Chondrocyte (in vitro differentiated cells): Measurements from ENCODE around the gene ACAP2. TPM values are rescaled to one million over a fixed set of nuclear protein-coding genes. Genes with fewer than 3 reads are reported as not detected.

ENCODE experiments used
- DNase-seq: peaks from one replicate; pipeline ENCODE4 v3.0.0; 2021; ENCODE audit warnings: mixed read lengths, low spot score
- H3K27ac Mint-ChIP-seq: one replicate; pipeline ENCODE4 v1.8.0; 2021; ENCODE audit warnings: mild to moderate bottlenecking, moderate library complexity, mixed read lengths; ENCODE audit not compliant: unreplicated experiment
- H3K27me3 Mint-ChIP-seq: 2 replicates; pipeline ENCODE4 v1.8.0; 2021; ENCODE audit warnings: low read depth, mixed read lengths
- H3K36me3 Mint-ChIP-seq: 2 replicates; pipeline ENCODE4 v1.8.0; 2021; ENCODE audit warnings: low read depth, mixed read lengths
- H3K4me1 Mint-ChIP-seq: 2 replicates; pipeline ENCODE4 v1.8.0; 2021; ENCODE audit warnings: low read depth, mild to moderate bottlenecking, mixed read lengths
- H3K4me3 Mint-ChIP-seq: one replicate; pipeline ENCODE4 v1.8.0; 2021; ENCODE audit warnings: mild to moderate bottlenecking, moderate library complexity, mixed read lengths; ENCODE audit not compliant: unreplicated experiment
- H3K9me3 Mint-ChIP-seq: 2 replicates; pipeline ENCODE4 v1.8.0; 2021; ENCODE audit warnings: low read depth, mixed read lengths
- total RNA-seq: library from RNA; stranded (reverse); gene quantifications from 3 replicates; pipeline ENCODE4 v1.2.1, GENCODE V29; 2021
- TF ChIP-seq, protein P1 (sequence below): fragments of 200-600 bp; sonication (generic); IDR thresholded peaks from 2 replicates; pipeline ENCODE4 v1.5.0; 2021; ENCODE audit warnings: antibody characterized with exemption, mild to moderate bottlenecking, moderate library complexity

The ACAP2 gene
- total RNA-seq, 1 donor from 2014 or later: 43.3 TPM

DNA sequence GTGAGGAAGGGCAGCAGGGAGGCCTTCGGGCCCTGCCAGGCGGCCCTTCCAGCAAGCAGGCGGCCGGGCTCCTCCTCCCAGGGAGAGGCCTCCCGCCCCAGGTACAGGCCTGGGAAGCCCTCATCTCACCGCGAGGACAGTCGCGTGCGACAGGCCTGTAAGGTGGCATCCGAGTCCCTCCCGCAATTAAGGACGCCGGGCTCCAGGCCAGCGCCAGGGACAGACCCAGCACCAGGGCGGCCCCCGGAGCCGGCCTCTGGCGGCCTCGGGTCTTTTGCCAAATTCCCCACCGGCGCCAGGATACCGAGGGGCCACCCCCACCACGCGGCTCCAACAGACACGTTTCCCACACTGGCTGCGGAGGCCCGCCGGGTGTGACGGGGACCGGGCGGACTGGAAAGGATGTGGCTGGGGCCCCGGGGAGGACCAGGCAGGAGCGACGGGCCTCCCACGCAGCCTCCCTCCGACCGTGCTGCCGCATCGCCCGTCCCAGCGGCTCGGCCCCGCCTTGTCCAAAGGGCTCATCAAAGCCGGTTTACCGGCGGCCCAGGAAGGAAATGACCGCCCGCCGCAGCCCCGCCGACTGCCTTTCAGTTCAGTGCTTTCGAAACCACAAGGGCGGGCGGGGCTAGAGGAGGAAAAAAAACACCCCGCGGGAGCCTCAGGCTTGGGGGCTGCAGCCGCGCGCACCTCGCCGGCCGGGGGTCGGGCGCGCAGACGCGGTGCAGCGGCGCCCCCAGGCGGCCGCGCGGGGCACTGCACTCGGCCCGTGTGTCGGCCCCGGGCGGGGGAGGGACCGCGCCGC, 183.1 kb downstream of the ACAP2 start:
- H3K9me3 Mint-ChIP-seq: no peaks in the 10 kb centered on the region
- H3K27me3 Mint-ChIP-seq: no peaks in the 10 kb centered on the region
- H3K36me3 Mint-ChIP-seq: no peaks in the 10 kb centered on the region
- H3K27ac Mint-ChIP-seq: peak overlapping the region; percentile 66
- H3K4me1 Mint-ChIP-seq: peaks cover 46% of the 10 kb centered on the region
- TF ChIP-seq, protein P1, sequence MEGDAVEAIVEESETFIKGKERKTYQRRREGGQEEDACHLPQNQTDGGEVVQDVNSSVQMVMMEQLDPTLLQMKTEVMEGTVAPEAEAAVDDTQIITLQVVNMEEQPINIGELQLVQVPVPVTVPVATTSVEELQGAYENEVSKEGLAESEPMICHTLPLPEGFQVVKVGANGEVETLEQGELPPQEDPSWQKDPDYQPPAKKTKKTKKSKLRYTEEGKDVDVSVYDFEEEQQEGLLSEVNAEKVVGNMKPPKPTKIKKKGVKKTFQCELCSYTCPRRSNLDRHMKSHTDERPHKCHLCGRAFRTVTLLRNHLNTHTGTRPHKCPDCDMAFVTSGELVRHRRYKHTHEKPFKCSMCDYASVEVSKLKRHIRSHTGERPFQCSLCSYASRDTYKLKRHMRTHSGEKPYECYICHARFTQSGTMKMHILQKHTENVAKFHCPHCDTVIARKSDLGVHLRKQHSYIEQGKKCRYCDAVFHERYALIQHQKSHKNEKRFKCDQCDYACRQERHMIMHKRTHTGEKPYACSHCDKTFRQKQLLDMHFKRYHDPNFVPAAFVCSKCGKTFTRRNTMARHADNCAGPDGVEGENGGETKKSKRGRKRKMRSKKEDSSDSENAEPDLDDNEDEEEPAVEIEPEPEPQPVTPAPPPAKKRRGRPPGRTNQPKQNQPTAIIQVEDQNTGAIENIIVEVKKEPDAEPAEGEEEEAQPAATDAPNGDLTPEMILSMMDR: peak; percentile 81
- no peak for DNase-seq
- H3K4me3 Mint-ChIP-seq: peak overlapping the region; percentile 61

DNA sequence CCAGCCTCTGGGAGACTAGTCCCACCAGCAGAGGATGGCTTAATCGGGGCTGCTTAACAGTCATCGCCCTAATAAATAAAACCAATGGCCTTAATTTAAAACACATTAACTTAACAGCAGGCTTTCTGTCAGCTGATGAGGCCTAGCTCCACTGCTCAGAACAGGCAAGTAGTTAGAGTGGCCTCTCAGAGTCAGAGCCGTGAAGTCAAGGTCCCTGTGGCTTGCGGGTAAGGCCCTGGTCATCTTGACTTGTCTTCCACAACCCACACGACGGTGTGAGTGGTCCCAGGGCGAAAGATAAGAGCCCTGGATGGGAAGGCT, 183.7 kb downstream of the ACAP2 start:
- Mint-ChIP-seq H3K27ac (peak overlapping the region; percentile 66), H3K4me3 (no peak overlapping the region)
- no peak for DNase-seq

DNA sequence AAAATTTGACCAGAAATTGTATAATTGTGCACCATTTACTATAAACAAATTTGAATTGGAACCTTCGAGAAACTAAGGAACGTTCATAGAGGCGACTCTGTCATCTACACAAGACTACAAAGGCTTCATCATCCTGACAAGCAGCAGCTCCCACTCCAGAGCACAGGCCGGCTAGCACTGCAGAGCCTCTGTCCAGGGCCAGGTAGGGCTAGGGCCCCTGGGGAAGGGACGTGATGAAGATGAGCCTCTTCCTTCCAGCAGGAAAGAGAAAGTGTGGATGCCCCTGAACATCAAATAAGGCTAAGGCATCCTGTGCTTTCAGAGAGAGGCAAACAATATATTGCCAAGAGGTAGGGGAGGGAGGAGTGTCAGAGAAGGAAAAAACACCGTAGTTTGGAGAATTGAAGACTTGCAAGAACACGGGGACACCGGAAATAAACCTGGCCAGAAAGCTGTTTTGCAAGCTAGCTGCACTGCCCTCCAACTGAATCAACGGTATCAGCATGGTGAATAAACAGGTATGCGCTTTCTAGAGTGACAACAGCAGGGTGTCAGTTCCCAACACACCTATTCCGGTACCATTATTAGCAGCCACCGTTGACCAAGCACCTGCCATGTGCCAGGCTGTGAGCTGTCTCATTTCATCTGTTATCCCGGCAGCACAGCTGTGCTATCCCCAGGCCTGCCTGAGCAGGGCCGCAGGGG, 184.2 kb downstream of the ACAP2 start:
- TF ChIP-seq, protein P1: no peak
- no peaks in the 10 kb centered on the region for H3K27me3 Mint-ChIP-seq
- DNase-seq: no peak
- peaks cover 52% of the 10 kb centered on the region for H3K4me1 Mint-ChIP-seq
- no peaks in the 10 kb centered on the region for H3K36me3 Mint-ChIP-seq
- peak overlapping the region; percentile 32 for H3K27ac Mint-ChIP-seq
- H3K9me3 Mint-ChIP-seq: no peaks in the 10 kb centered on the region
- no peak overlapping the region for H3K4me3 Mint-ChIP-seq

More for the DNA sequence above, 183.7 kb downstream of the ACAP2 start:
- H3K27me3 Mint-ChIP-seq: no peaks in the 10 kb centered on the region
- H3K4me1 Mint-ChIP-seq: peaks cover 49% of the 10 kb centered on the region
- no peaks in the 10 kb centered on the region for H3K9me3 Mint-ChIP-seq
- H3K36me3 Mint-ChIP-seq: no peaks in the 10 kb centered on the region
- TF ChIP-seq, protein P1: no peak

DNA sequence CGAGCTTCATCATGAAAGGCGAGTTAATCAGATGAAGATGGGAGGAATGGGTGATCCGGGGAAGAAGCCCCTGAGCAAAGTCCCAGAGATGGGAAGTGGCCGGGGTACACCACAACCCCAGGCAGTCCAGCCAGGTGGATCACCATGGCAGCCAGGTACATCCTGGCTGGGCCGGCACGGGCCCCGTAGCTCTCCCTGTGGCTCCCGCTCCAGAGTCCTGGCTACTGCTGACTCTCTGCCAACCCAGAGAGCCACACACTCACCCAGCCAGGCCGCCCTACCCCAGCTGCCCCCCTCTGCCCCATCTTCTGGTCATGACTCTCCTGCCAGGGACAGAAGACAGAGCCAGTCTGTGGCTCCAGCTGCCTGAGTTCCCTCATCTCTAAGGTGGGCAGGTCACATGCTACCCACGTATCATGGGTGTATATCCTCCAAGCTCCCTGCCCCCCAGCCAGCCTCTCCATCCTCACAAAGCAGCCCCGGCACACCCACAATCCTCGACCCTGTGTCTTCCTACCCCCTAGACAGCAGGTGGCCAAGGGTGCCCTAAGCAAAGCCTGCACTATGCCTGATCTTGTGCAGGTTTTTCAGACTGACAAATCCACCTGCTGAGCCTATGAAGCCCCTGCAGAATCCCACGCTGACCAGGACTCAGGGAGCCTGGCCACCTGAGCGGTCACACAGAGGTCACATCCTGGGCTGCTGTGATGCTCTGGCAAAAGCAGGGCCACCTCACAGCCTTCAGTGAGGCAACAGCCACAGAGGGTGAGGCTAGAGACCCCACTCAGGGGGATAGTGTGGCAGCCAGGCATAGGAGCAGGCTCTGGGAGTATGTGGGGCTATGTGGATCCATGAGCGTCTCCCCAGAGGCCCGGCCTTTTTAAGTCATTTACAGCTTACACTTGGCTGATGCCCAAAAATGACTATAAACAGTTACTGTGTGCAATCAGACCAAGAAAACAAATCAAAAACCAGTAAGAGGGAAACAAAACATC, 185.1 kb downstream of the ACAP2 start:
- Mint-ChIP-seq H3K27me3 (no peaks in the 10 kb centered on the region), H3K36me3 (no peaks in the 10 kb centered on the region), H3K27ac (peak overlapping the region; percentile 17), H3K4me1 (peaks cover 60% of the 10 kb centered on the region), H3K9me3 (no peaks in the 10 kb centered on the region), H3K4me3 (no peak overlapping the region)
- no peak for DNase-seq
- TF ChIP-seq, protein P1: no peak
